GM23338 (cell line): ENCODE results near the gene RIMS3. TPM values are rescaled to one million over a fixed set of nuclear protein-coding genes. Genes with fewer than 3 reads are reported as not detected.

ENCODE experiments used
- ATAC-seq: fragments of 200-7000 bp; cut with Tn5 transposase; 3 replicates; pipeline ENCODE4 v1.9.1; 2020
- DNase-seq: peaks from one replicate; pipeline ENCODE4 v3.0.0-alpha.2; 2015; ENCODE audit warnings: low spot score
- H2AFZ ChIP-seq: fragments of 200-600 bp; sonication (generic); 2 replicates; pipeline ENCODE4 v1.8.0; 2016; ENCODE audit warnings: antibody characterized with exemption, mild to moderate bottlenecking, moderate library complexity
- H3F3A ChIP-seq: fragments of 200-600 bp; sonication (generic); replicated peaks from 2 replicates; pipeline ENCODE4 v1.8.0; 2017; ENCODE audit warnings: antibody characterized with exemption, mixed run types, low read depth
- H3K27ac ChIP-seq: fragments of 200-600 bp; sonication (generic); 2 replicates; pipeline ENCODE4 v1.6.1; 2016; ENCODE audit warnings: low read depth
- H3K27me3 ChIP-seq: fragments of 200-600 bp; sonication (generic); 2 replicates; pipeline ENCODE4 v1.8.0; 2016; ENCODE audit warnings: mild to moderate bottlenecking, mixed run types, moderate library complexity; ENCODE audit not compliant: insufficient read depth
- H3K36me3 ChIP-seq: fragments of 200-600 bp; sonication (generic); 2 replicates; pipeline ENCODE4 v1.8.0; 2016; ENCODE audit warnings: mild to moderate bottlenecking; ENCODE audit not compliant: insufficient read depth
- H3K4me1 ChIP-seq: fragments of 200-600 bp; sonication (generic); 2 replicates; pipeline ENCODE4 v1.8.0; 2016; ENCODE audit warnings: mild to moderate bottlenecking, moderate library complexity; ENCODE audit not compliant: insufficient read depth
- H3K4me2 ChIP-seq: fragments of 200-600 bp; sonication (generic); 2 replicates; pipeline ENCODE4 v1.7.1; 2017; ENCODE audit warnings: mixed run types
- H3K4me3 ChIP-seq: fragments of 200-600 bp; sonication (generic); 2 replicates; pipeline ENCODE4 v1.6.1; 2016; ENCODE audit warnings: mixed run types
- H3K79me2 ChIP-seq: fragments of 200-600 bp; sonication (generic); replicated peaks from 2 replicates; pipeline ENCODE4 v1.8.0; 2017; ENCODE audit warnings: mild to moderate bottlenecking; ENCODE audit not compliant: insufficient read depth
- H3K9me2 ChIP-seq: fragments of 200-600 bp; sonication (generic); 2 replicates; pipeline ENCODE4 v1.8.0; 2017; ENCODE audit not compliant: insufficient read depth
- H4K20me1 ChIP-seq: fragments of 200-600 bp; sonication (generic); replicated peaks from 2 replicates; pipeline ENCODE4 v1.8.0; 2017; ENCODE audit warnings: mild to moderate bottlenecking; ENCODE audit not compliant: insufficient read depth
- H3K27ac Mint-ChIP-seq: 2 replicates; pipeline ENCODE4 v1.8.0; 2020; ENCODE audit warnings: inconsistent platforms, mild to moderate bottlenecking, moderate library complexity, mixed read lengths
- H3K27me3 Mint-ChIP-seq: 3 replicates; pipeline ENCODE4 v1.8.0; 2022; ENCODE audit warnings: low read depth, mild to moderate bottlenecking, moderate library complexity, mixed read lengths, inconsistent platforms; ENCODE audit not compliant: insufficient read depth, poor library complexity
- H3K36me3 Mint-ChIP-seq: 3 replicates; pipeline ENCODE4 v1.8.0; 2021; ENCODE audit warnings: low read depth, mild to moderate bottlenecking, inconsistent platforms, moderate library complexity, mixed read lengths
- H3K4me1 Mint-ChIP-seq: 3 replicates; pipeline ENCODE4 v1.8.0; 2020; ENCODE audit warnings: mild to moderate bottlenecking, inconsistent platforms, mixed read lengths
- H3K4me3 Mint-ChIP-seq: 3 replicates; pipeline ENCODE4 v1.8.0; 2021; ENCODE audit warnings: moderate library complexity, mild to moderate bottlenecking, inconsistent platforms, mixed read lengths
- H3K9me3 Mint-ChIP-seq: 3 replicates; pipeline ENCODE4 v1.8.0; 2020; ENCODE audit warnings: moderate library complexity, mild to moderate bottlenecking, inconsistent platforms, mixed read lengths
- CREB1 ChIP-seq: fragments of 250-450 bp; sonication (Bioruptor Pico); IDR thresholded peaks from 2 replicates; pipeline ENCODE4 v1.5.0; 2020; ENCODE audit warnings: low read depth, mild to moderate bottlenecking, moderate library complexity
- ETS1 ChIP-seq: IDR thresholded peaks from 2 replicates; pipeline ENCODE4 v1.6.1; 2016; ENCODE audit warnings: antibody characterized with exemption
- EZH2 ChIP-seq: fragments of 200-600 bp; sonication (generic); IDR thresholded peaks from one replicate; pipeline ENCODE4 v1.8.0; 2017; ENCODE audit warnings: antibody characterized with exemption, mild to moderate bottlenecking, low read depth; ENCODE audit not compliant: unreplicated experiment
- NANOG ChIP-seq: IDR thresholded peaks from 2 replicates; pipeline ENCODE4 v1.6.1; 2016; ENCODE audit warnings: antibody characterized with exemption, borderline replicate concordance
- STAT1 ChIP-seq: IDR thresholded peaks from one replicate; pipeline ENCODE4 v1.6.1; 2016; ENCODE audit warnings: antibody characterized with exemption; ENCODE audit not compliant: unreplicated experiment
- ZNF114 ChIP-seq: fragments of 250-450 bp; sonication (Bioruptor Pico); IDR thresholded peaks from 2 replicates; pipeline ENCODE4 v1.5.0; 2020; ENCODE audit warnings: mild to moderate bottlenecking, moderate library complexity
- ZNF462 ChIP-seq: fragments of 250-450 bp; sonication (Bioruptor Pico); IDR thresholded peaks from 2 replicates; pipeline ENCODE4 v1.5.0; 2020; ENCODE audit warnings: mild to moderate bottlenecking, moderate library complexity
- polyA plus RNA-seq: library from polyadenylated mRNA; unstranded; fragments of >200 nt; fragmentation: Nextera tagmentation; extraction: Ambion mirVana; gene quantifications from 2 replicates; pipeline ENCODE4 v1.2.1, GENCODE V29; 2016
- total RNA-seq: library from RNA; depleted of rRNA; stranded (reverse); fragments of >200 nt; shearing (Covaris generic); gene quantifications from 2 replicates; pipeline ENCODE4 v1.2.3, GENCODE V29; 2014
- TF ChIP-seq, protein P1 (sequence below), 2 experiments: fragments of 200-600 bp in 1 of 2; sonication (generic) in 1 of 2; conservative IDR thresholded peaks; 2 replicates each; pipeline versions ENCODE4 v1.5.1 to v1.6.1; 2016 to 2017; ENCODE audit warnings: antibody characterized with exemption in 2 of 2, low read depth in 2 of 2, mild to moderate bottlenecking in 2 of 2, moderate library complexity in 1 of 2

RIMS3 gene
- total and polyA plus RNA-seq, 2 experiments from 2014 or later = 8.7 to 27.2 TPM

- H3K4me1 ChIP-seq = no peaks in the 10 kb centered on the region
- no peaks in the 10 kb centered on the region for H3K36me3 ChIP-seq
These were observed 47.4 kb downstream of the RIMS3 start for GRCh38 chr1:40618108-40618507.

More at GRCh38 chr1:40618108-40618507, 47.4 kb downstream of the RIMS3 start:
- Mint-ChIP-seq H3K27ac (no peak overlapping the region), H3K4me1 (no peaks in the 10 kb centered on the region), H3K36me3 (no peaks in the 10 kb centered on the region), H3K9me3 (no peaks in the 10 kb centered on the region; the same call in 2 of the 3 replicates), H3K27me3 (no peaks in the 10 kb centered on the region), H3K4me3 (no peak overlapping the region)
- no peak for TF ChIP-seq STAT1
- no peak for TF ChIP-seq ETS1
- TF ChIP-seq, protein P1, sequence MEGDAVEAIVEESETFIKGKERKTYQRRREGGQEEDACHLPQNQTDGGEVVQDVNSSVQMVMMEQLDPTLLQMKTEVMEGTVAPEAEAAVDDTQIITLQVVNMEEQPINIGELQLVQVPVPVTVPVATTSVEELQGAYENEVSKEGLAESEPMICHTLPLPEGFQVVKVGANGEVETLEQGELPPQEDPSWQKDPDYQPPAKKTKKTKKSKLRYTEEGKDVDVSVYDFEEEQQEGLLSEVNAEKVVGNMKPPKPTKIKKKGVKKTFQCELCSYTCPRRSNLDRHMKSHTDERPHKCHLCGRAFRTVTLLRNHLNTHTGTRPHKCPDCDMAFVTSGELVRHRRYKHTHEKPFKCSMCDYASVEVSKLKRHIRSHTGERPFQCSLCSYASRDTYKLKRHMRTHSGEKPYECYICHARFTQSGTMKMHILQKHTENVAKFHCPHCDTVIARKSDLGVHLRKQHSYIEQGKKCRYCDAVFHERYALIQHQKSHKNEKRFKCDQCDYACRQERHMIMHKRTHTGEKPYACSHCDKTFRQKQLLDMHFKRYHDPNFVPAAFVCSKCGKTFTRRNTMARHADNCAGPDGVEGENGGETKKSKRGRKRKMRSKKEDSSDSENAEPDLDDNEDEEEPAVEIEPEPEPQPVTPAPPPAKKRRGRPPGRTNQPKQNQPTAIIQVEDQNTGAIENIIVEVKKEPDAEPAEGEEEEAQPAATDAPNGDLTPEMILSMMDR (conservative IDR thresholded peaks at IDR 0.05; ENCODE audit: low read depth in 2 of 2) = no peak
- no peak for TF ChIP-seq EZH2
- TF ChIP-seq ZNF462 (CRISPR knock-in tag) = no peak
- TF ChIP-seq ZNF114 = no peak
- TF ChIP-seq NANOG = no peak
- no peak for TF ChIP-seq CREB1 (CRISPR knock-in tag)
- Histone ChIP-seq H3F3A (no peaks in the 10 kb centered on the region), H4K20me1 (no peaks in the 10 kb centered on the region), H3K4me2 (no peak overlapping the region), H3K27me3 (no peaks in the 10 kb centered on the region), H3K9me2 (peaks cover 2% of the 10 kb centered on the region; the same call in 1 of the 2 replicates), H3K79me2 (no peaks in the 10 kb centered on the region), H3K4me3 (no peak overlapping the region), H2AFZ (no peak overlapping the region), H3K27ac (no peak overlapping the region)
- DNase-seq (no peak), ATAC-seq (no peak)
